ENCODE measurements around the gene GFRA4.

Gene GFRA4

GRCh38 chr20:3651204-3651962 is 11.8 kb downstream of the GFRA4 start:
- peaks cover 0 to 12% of the 10 kb centered on the region in 2 donors for H3K4me1 Mint-ChIP-seq (ENCODE audit: low read depth in 2 of 2)
- peaks cover 8% of the 10 kb centered on the region for H3K36me3 Mint-ChIP-seq (ENCODE audit: insufficient read depth)
- H3K9me3 Mint-ChIP-seq, result no peaks in the 10 kb centered on the region
- H3K4me3 Mint-ChIP-seq, result no peak overlapping the region
- ATAC-seq (replicated peaks) (no peak), DNase-seq (no peak)
- no peak overlapping the region for H3K27ac Mint-ChIP-seq
- no peaks in the 10 kb centered on the region for H3K27me3 Mint-ChIP-seq

GRCh38 chr20:3648951-3649350 is 14.2 kb downstream of the GFRA4 start:
- H3K4me3 Mint-ChIP-seq, result no peak overlapping the region
- H3K36me3 Mint-ChIP-seq (ENCODE audit: insufficient read depth), result peaks cover 13% of the 10 kb centered on the region
- no peaks in the 10 kb centered on the region for H3K9me3 Mint-ChIP-seq
- no peak for DNase-seq
- H3K27ac Mint-ChIP-seq, result peak overlapping the region; percentile 23 to 57
- no peaks in the 10 kb centered on the region for H3K27me3 Mint-ChIP-seq
- no peak for ATAC-seq (replicated peaks)
- peaks cover 0 to 12% of the 10 kb centered on the region in 2 donors for H3K4me1 Mint-ChIP-seq (ENCODE audit: low read depth in 2 of 2)

GRCh38 chr20:3647473-3647872 is 15.7 kb downstream of the GFRA4 start:
- Mint-ChIP-seq H3K9me3 (no peaks in the 10 kb centered on the region), H3K27me3 (no peaks in the 10 kb centered on the region), H3K4me1 (ENCODE audit: low read depth in 2 of 2) (peaks cover 0 to 4% of the 10 kb centered on the region in 2 donors), H3K4me3 (no peak overlapping the region), H3K27ac (no peak overlapping the region), H3K36me3 (ENCODE audit: insufficient read depth) (peaks cover 13% of the 10 kb centered on the region)
- ATAC-seq (replicated peaks) (no peak), DNase-seq (no peak)

- Mint-ChIP-seq H3K27ac (no peak overlapping the region), H3K4me1 (ENCODE audit: low read depth in 2 of 2) (peaks cover 0 to 2% of the 10 kb centered on the region in 2 donors), H3K4me3 (no peak overlapping the region), H3K27me3 (no peaks in the 10 kb centered on the region), H3K36me3 (ENCODE audit: insufficient read depth) (peaks cover 13% of the 10 kb centered on the region), H3K9me3 (no peaks in the 10 kb centered on the region)
- ATAC-seq (replicated peaks) (no peak), DNase-seq (no peak)
These were observed 16.5 kb downstream of the GFRA4 start for GRCh38 chr20:3646651-3647050.

- DNase-seq (no peak), ATAC-seq (replicated peaks) (no peak)
- Mint-ChIP-seq H3K4me3 (no peak overlapping the region), H3K36me3 (ENCODE audit: insufficient read depth) (peaks cover 13% of the 10 kb centered on the region), H3K27ac (no peak overlapping the region), H3K9me3 (no peaks in the 10 kb centered on the region), H3K27me3 (no peaks in the 10 kb centered on the region), H3K4me1 (ENCODE audit: low read depth in 2 of 2) (no peaks in the 10 kb centered on the region)
These were observed 17.1 kb downstream of the GFRA4 start for GRCh38 chr20:3646067-3646440.

- ATAC-seq (replicated peaks) (no peak), DNase-seq (no peak)
- Mint-ChIP-seq H3K27ac (no peak overlapping the region), H3K4me1 (ENCODE audit: low read depth in 2 of 2) (no peaks in the 10 kb centered on the region), H3K36me3 (ENCODE audit: insufficient read depth) (peaks cover 13% of the 10 kb centered on the region), H3K9me3 (no peaks in the 10 kb centered on the region), H3K27me3 (no peaks in the 10 kb centered on the region), H3K4me3 (no peak overlapping the region)
These were observed 17.7 kb downstream of the GFRA4 start for GRCh38 chr20:3645309-3646066.

- peaks cover 5% of the 10 kb centered on the region for H3K36me3 Mint-ChIP-seq (ENCODE audit: insufficient read depth)
- no peaks in the 10 kb centered on the region for H3K4me1 Mint-ChIP-seq (ENCODE audit: low read depth in 2 of 2)
- no peaks in the 10 kb centered on the region for H3K27me3 Mint-ChIP-seq
- H3K9me3 Mint-ChIP-seq, result no peaks in the 10 kb centered on the region
- H3K27ac Mint-ChIP-seq, result no peak overlapping the region
- DNase-seq (no peak), ATAC-seq (replicated peaks) (no peak)
- H3K4me3 Mint-ChIP-seq, result no peak overlapping the region
These were observed 22.9 kb downstream of the GFRA4 start for GRCh38 chr20:3640259-3640658.

- H3K27me3 Mint-ChIP-seq, result no peaks in the 10 kb centered on the region
- H3K9me3 Mint-ChIP-seq, result no peaks in the 10 kb centered on the region
- no peaks in the 10 kb centered on the region for H3K36me3 Mint-ChIP-seq (ENCODE audit: insufficient read depth)
- H3K4me3 Mint-ChIP-seq, result no peak overlapping the region
- no peaks in the 10 kb centered on the region for H3K4me1 Mint-ChIP-seq (ENCODE audit: low read depth in 2 of 2)
- DNase-seq (no peak), ATAC-seq (replicated peaks) (no peak)
- H3K27ac Mint-ChIP-seq, result no peak overlapping the region
These were observed 27.9 kb downstream of the GFRA4 start for GRCh38 chr20:3635346-3635745.

- DNase-seq (no peak), ATAC-seq (replicated peaks) (no peak)
- no peak overlapping the region for H3K27ac Mint-ChIP-seq
- no peaks in the 10 kb centered on the region for H3K4me1 Mint-ChIP-seq (ENCODE audit: low read depth in 2 of 2)
- H3K4me3 Mint-ChIP-seq, result no peak overlapping the region
- no peaks in the 10 kb centered on the region for H3K27me3 Mint-ChIP-seq
- no peaks in the 10 kb centered on the region for H3K36me3 Mint-ChIP-seq (ENCODE audit: insufficient read depth)
- H3K9me3 Mint-ChIP-seq, result no peaks in the 10 kb centered on the region
These were observed 29.2 kb downstream of the GFRA4 start for GRCh38 chr20:3633913-3634478.

GRCh38 chr20:3632311-3633004 is 30.7 kb downstream of the GFRA4 start:
- Mint-ChIP-seq H3K4me1 (ENCODE audit: low read depth in 2 of 2) (no peaks in the 10 kb centered on the region), H3K4me3 (no peak overlapping the region), H3K27ac (no peak overlapping the region), H3K9me3 (no peaks in the 10 kb centered on the region), H3K27me3 (no peaks in the 10 kb centered on the region), H3K36me3 (ENCODE audit: insufficient read depth) (no peaks in the 10 kb centered on the region)
- no peak for DNase-seq
- no peak for ATAC-seq (replicated peaks)

GRCh38 chr20:3631534-3631933 is 31.7 kb downstream of the GFRA4 start:
- no peak overlapping the region for H3K4me3 Mint-ChIP-seq
- H3K27ac Mint-ChIP-seq, result no peak overlapping the region
- DNase-seq (no peak), ATAC-seq (replicated peaks) (no peak)
- no peaks in the 10 kb centered on the region for H3K36me3 Mint-ChIP-seq (ENCODE audit: insufficient read depth)
- H3K27me3 Mint-ChIP-seq, result no peaks in the 10 kb centered on the region
- no peaks in the 10 kb centered on the region for H3K9me3 Mint-ChIP-seq
- no peaks in the 10 kb centered on the region for H3K4me1 Mint-ChIP-seq (ENCODE audit: low read depth in 2 of 2)

GRCh38 chr20:3630429-3630828 is 32.8 kb downstream of the GFRA4 start:
- no peak for ATAC-seq (replicated peaks)
- Mint-ChIP-seq H3K36me3 (ENCODE audit: insufficient read depth) (no peaks in the 10 kb centered on the region), H3K4me1 (ENCODE audit: low read depth in 2 of 2) (no peaks in the 10 kb centered on the region), H3K27ac (no peak overlapping the region), H3K9me3 (no peaks in the 10 kb centered on the region), H3K27me3 (no peaks in the 10 kb centered on the region), H3K4me3 (no peak overlapping the region)
- DNase-seq, result no peak

- no peaks in the 10 kb centered on the region for H3K36me3 Mint-ChIP-seq (ENCODE audit: insufficient read depth)
- no peak overlapping the region for H3K4me3 Mint-ChIP-seq
- H3K27ac Mint-ChIP-seq, result no peak overlapping the region
- ATAC-seq (replicated peaks) (no peak), DNase-seq (no peak)
- no peaks in the 10 kb centered on the region for H3K9me3 Mint-ChIP-seq
- H3K4me1 Mint-ChIP-seq (ENCODE audit: low read depth in 2 of 2), result no peaks in the 10 kb centered on the region
- H3K27me3 Mint-ChIP-seq, result no peaks in the 10 kb centered on the region
These were observed 33.3 kb downstream of the GFRA4 start for GRCh38 chr20:3629893-3630292.
